ENCODE measurements around the gene TRRAP. TPM values are rescaled to one million over a fixed set of nuclear protein-coding genes. Genes with fewer than 3 reads are reported as not detected.
"Not testable (repeated sequence)": the region's sequence is repeated elsewhere in the genome, so short reads cannot be mapped to it uniquely, and the experiment has no call there.

The TRRAP gene
- total RNA-seq, 1 donor from 2014 or later: 66.9 TPM

DNA sequence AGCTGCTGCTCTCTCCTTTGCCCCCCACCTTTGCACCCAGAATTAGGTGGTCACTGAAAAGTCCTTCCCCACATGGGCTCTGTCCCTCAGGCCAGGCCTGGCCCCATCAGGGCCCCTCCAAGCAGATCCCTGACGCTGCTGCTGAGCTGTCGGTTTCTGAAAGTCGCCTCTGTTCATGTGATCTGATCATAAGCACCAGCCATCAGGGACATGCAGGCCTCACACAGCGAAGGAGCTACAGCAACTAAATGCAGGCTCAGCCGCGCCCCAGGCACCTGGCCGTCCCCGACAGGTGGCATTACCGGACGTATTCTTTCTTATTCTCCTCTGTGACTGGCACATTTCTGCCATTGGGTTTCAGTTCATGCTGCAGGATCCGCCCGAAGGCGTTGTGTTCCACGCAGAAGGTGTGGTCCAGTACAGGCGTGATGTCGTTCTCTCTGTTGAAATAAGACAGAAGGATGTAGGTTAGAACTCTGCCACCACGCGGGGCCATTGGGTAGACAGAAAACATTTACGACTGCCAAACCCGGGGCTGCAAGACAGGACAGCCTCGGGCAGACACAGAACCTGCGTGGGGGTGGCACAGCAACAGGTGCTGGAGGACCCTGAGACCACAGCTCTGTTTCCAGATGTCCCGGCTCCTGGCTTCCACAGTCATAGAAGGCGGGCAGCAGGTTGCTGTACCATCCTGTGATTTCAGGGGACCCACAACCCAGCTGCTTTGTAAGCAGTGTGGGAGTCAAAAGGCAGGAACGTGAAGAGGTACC, 159.9 kb downstream of the TRRAP start:
- H3K9me3 Mint-ChIP-seq: no peaks in the 10 kb centered on the region
- peaks cover 13% of the 10 kb centered on the region for H3K4me1 Mint-ChIP-seq
- peaks cover 37% of the 10 kb centered on the region for H3K36me3 Mint-ChIP-seq (ENCODE audit: low read depth)
- no peak overlapping the region for H3K4me3 Mint-ChIP-seq
- H3K27me3 Mint-ChIP-seq (ENCODE audit: low read depth): no peaks in the 10 kb centered on the region
- no peak overlapping the region for H3K27ac Mint-ChIP-seq (ENCODE audit: unreplicated experiment)
- no peak for DNase-seq (ENCODE audit: low read depth, low spot score)
- TF ChIP-seq, protein P1, sequence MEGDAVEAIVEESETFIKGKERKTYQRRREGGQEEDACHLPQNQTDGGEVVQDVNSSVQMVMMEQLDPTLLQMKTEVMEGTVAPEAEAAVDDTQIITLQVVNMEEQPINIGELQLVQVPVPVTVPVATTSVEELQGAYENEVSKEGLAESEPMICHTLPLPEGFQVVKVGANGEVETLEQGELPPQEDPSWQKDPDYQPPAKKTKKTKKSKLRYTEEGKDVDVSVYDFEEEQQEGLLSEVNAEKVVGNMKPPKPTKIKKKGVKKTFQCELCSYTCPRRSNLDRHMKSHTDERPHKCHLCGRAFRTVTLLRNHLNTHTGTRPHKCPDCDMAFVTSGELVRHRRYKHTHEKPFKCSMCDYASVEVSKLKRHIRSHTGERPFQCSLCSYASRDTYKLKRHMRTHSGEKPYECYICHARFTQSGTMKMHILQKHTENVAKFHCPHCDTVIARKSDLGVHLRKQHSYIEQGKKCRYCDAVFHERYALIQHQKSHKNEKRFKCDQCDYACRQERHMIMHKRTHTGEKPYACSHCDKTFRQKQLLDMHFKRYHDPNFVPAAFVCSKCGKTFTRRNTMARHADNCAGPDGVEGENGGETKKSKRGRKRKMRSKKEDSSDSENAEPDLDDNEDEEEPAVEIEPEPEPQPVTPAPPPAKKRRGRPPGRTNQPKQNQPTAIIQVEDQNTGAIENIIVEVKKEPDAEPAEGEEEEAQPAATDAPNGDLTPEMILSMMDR (conservative IDR thresholded peaks at IDR 0.05): no peak

DNA sequence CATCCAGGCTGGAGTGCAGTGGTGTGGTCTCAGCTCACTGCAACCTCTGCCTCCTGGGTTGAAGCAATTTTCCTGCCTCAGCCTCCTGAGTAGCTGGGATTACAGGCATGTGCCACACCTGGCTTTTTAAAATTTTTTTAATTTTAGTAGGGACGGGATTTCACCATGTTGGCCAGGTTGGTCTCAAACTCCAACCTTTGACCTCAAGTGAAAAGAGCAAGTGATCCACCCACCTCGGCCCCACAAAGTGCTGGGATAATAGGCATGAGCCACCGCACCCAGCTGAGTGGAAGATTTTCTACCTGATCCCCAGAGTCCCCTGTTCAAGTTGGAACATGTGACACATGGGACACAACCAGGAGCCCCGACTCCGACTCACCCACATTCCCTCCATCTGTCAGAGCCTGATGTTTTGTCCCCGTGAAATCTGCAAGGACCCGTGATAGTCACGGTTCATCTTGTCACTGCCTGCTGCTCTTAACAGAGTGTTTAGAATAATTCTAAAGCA, 161.1 kb downstream of the TRRAP start:
- DNase-seq (ENCODE audit: low read depth, low spot score): no peak
- Mint-ChIP-seq H3K36me3 (ENCODE audit: low read depth) (peaks cover 42% of the 10 kb centered on the region), H3K27me3 (ENCODE audit: low read depth) (no peaks in the 10 kb centered on the region), H3K9me3 (no peaks in the 10 kb centered on the region), H3K4me3 (no peak overlapping the region), H3K27ac (ENCODE audit: unreplicated experiment) (no peak overlapping the region), H3K4me1 (peaks cover 18% of the 10 kb centered on the region)
- TF ChIP-seq, protein P1 (conservative IDR thresholded peaks at IDR 0.05): no peak

DNA sequence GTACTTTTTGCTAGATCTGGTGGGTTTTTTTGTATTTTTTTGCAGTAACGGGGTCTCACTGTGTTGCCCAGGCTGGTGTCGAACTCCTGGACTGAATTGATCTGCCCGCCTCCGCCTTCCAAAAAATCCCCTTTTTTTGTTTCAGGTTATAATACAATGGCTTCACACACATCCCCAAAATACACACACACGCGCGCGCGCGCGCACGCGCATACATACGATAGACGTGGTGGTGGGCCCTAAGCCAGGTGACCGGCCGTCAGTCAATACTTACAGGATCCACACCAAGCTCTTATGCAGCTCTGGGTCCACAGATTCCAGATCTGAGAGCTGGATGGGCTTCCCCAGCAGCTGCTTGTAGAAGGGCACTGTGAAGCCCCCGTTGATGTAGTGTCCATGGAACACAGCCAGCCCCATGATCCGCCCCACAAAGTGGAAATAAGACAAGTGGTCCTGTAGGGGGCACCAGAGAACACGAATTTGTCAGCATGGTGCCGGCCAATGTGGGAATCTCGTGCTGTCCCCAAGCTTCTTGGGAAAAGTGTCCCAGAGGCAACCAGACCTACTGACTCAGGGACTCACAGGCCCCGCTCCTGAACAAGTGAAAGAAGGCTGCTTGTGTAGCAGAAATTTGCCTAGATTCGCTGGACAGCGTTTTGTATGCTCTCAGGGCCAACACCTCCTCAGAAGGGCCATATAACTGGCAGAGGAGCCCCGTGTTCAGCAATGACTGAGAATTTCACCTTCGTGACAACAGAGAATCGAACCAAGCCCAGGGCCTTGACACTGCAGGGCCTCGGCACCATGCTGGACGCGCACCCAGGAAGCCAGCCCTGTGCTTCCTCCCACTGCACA, 162.0 kb downstream of the TRRAP start:
- peak overlapping the region; percentile 41 for H3K4me3 Mint-ChIP-seq
- DNase-seq (ENCODE audit: low read depth, low spot score): peak; percentile 81
- H3K4me1 Mint-ChIP-seq: peaks cover 18% of the 10 kb centered on the region
- H3K27ac Mint-ChIP-seq (ENCODE audit: unreplicated experiment): no peak overlapping the region
- H3K27me3 Mint-ChIP-seq (ENCODE audit: low read depth): no peaks in the 10 kb centered on the region
- H3K36me3 Mint-ChIP-seq (ENCODE audit: low read depth): peaks cover 42% of the 10 kb centered on the region
- H3K9me3 Mint-ChIP-seq: no peaks in the 10 kb centered on the region
- TF ChIP-seq, protein P1 (conservative IDR thresholded peaks at IDR 0.05): peak; percentile 78

DNA sequence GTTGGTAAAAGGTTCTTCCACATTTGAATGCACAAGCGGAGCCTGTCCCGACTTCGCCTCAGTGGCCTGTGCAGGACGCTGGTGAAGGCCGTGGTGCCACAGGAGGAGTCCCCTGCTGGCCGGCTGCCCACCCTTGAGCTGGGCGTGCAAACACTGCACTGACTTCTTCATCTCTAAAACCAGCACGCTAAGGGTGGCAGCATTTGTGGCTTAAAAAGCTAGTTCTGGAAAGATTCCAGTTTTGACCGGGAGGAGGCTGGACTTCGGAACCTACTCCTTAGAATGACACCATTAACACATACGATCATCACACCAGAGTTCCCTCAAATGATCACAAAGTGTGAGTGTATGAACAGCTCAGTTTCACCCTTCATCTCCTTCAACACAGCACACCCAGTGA, 163.2 kb downstream of the TRRAP start:
- H3K4me1 Mint-ChIP-seq: peaks cover 18% of the 10 kb centered on the region
- H3K27me3 Mint-ChIP-seq (ENCODE audit: low read depth): no peaks in the 10 kb centered on the region
- no peak for DNase-seq (ENCODE audit: low read depth, low spot score)
- TF ChIP-seq, protein P1 (conservative IDR thresholded peaks at IDR 0.05): no peak
- no peaks in the 10 kb centered on the region for H3K9me3 Mint-ChIP-seq
- H3K4me3 Mint-ChIP-seq: no peak overlapping the region
- no peak overlapping the region for H3K27ac Mint-ChIP-seq (ENCODE audit: unreplicated experiment)
- H3K36me3 Mint-ChIP-seq (ENCODE audit: low read depth): peaks cover 44% of the 10 kb centered on the region

DNA sequence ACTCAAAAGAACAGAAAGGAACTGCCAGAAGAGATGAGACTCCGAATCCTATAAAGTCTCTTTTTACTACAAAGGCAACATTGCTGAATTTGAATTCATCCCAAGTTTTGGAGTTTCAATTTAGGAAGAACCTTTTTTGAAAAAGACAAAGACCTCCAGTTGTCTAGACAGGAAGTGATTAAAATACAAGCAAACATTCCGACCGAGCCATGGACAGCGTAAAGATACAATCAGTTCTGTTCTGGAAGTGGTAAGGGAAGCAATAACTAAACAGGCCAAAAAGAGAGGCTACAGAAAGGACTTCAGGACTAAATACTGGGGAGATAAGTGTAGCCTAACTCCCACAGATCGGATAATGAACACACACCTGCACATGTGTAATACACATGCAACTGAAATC, 164.6 kb downstream of the TRRAP start:
- Mint-ChIP-seq H3K36me3 (ENCODE audit: low read depth) (peaks cover 36% of the 10 kb centered on the region), H3K27me3 (ENCODE audit: low read depth) (no peaks in the 10 kb centered on the region), H3K27ac (ENCODE audit: unreplicated experiment) (no peak overlapping the region), H3K9me3 (no peaks in the 10 kb centered on the region), H3K4me3 (no peak overlapping the region), H3K4me1 (peaks cover 18% of the 10 kb centered on the region)
- DNase-seq (ENCODE audit: low read depth, low spot score): no peak
- TF ChIP-seq, protein P1 (conservative IDR thresholded peaks at IDR 0.05): no peak

DNA sequence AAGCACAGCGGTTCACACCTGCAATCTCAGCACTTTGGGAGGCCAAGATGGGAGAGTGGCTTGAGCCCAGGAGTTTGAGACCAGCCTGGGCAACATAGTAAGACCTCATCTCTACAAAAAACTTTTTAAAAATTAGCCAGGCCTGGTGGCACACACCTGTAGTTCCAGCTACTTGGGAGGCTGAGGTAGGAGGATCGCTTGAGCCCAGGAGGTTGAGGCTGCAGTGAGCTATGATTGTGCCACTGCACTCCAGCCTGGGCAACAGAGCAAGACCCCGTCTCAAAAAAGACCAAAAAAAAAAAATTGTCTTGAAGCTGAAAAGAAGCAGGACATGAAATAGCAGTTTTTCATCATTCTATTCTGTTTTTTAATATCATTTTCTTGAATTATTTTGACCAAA, 166.5 kb downstream of the TRRAP start:
- H3K36me3 Mint-ChIP-seq (ENCODE audit: low read depth): peaks cover 33% of the 10 kb centered on the region
- H3K4me3 Mint-ChIP-seq; H3K27ac Mint-ChIP-seq (ENCODE audit: unreplicated experiment); H3K27me3 Mint-ChIP-seq (ENCODE audit: low read depth); H3K9me3 Mint-ChIP-seq; DNase-seq (ENCODE audit: low read depth, low spot score): not testable (repeated sequence)
- H3K4me1 Mint-ChIP-seq: peaks cover 18% of the 10 kb centered on the region

DNA sequence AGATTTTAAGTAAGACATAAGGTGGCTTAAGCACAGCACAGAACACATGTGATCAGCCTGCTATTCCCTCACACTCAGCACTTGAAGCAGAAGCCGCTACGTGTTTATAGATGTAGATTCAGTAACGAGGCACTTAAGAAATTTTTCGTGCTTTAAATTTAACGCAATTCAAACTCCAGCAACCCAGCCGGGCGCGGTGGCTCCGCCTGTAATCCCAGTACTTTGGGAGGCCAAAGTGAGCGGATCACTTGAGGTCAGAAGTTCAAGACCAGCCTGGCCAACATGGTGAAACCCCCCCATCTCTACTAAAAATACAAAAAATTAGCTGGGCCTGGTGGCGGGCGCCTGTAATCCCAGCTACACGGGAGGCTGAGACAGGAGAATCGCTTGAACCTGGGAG, 167.9 kb downstream of the TRRAP start:
- H3K9me3 Mint-ChIP-seq; H3K27me3 Mint-ChIP-seq (ENCODE audit: low read depth); H3K4me3 Mint-ChIP-seq; H3K27ac Mint-ChIP-seq (ENCODE audit: unreplicated experiment); DNase-seq (ENCODE audit: low read depth, low spot score): not testable (repeated sequence)
- Mint-ChIP-seq H3K36me3 (ENCODE audit: low read depth) (peaks cover 26% of the 10 kb centered on the region), H3K4me1 (peaks cover 13% of the 10 kb centered on the region)
